Mucosa of descending colon (tissue), 3 donors: ENCODE measurements around the gene SLC22A31. TPM values are rescaled to one million over a fixed set of nuclear protein-coding genes. Genes with fewer than 3 reads are reported as not detected.

Source experiments
- ATAC-seq: fragments of 200-7000 bp; cut with Tn5 transposase; one replicate; pipeline ENCODE4 v1.9.1; 2020; ENCODE audit warnings: mild to moderate bottlenecking, moderate library complexity
- DNase-seq, 3 donors: peaks; one replicate each; pipeline ENCODE4 v3.0.0-alpha.2; 2020
- H3K36me3 ChIP-seq: fragments of 200-600 bp; one replicate; pipeline ENCODE4 v1.8.0; 2021; ENCODE audit warnings: low read depth, mild to moderate bottlenecking
- H3K4me1 ChIP-seq: fragments of 200-600 bp; one replicate; pipeline ENCODE4 v1.8.0; 2021; ENCODE audit warnings: low read depth, mild to moderate bottlenecking
- H3K4me3 ChIP-seq: fragments of 200-600 bp; one replicate; pipeline ENCODE4 v1.8.0; 2021; ENCODE audit warnings: mild to moderate bottlenecking
- H3K9me3 ChIP-seq: fragments of 200-600 bp; one replicate; pipeline ENCODE4 v1.8.0; 2021; ENCODE audit warnings: mild to moderate bottlenecking
- CTCF ChIP-seq: fragments of 200-600 bp; IDR thresholded peaks from one replicate; pipeline ENCODE4 v1.8.0; 2022; ENCODE audit warnings: antibody characterized with exemption, mild to moderate bottlenecking
- intact Hi-C, 2 donors: fragments of 100-400 bp; cut with DNase I in 1 of 2; cut with micrococcal nuclease in 1 of 2; formaldehyde crosslinking; loops; one replicate each; pipeline versions ENCODE4 v1.11.0 to v1.11.1; 2022; cut with DNase I, micrococcal nuclease
- total RNA-seq, 3 donors: library from RNA; stranded (reverse); fragmentation: NEBNext Ultra II Directional in 2 of 3; extraction: Animal tissue kit (Norgen Biotek cat#: 25700) in 2 of 3; gene quantifications; one replicate each; pipeline versions ENCODE4 v1.2.1 to v1.2.4, GENCODE V29; 2021 to 2023
- donor health status: DM: no; HTN: no; CAD: no; lungs with moderate emphysema.
- donor health status: DM: no; HTN: no; CAD: no.
- donor health status: DM: no; HTN: yes; CAD: no.

SLC22A31 gene
- total RNA-seq, 3 donors from 2014 or later: 0.35 to 1.8 (median 1.1) TPM

DNA sequence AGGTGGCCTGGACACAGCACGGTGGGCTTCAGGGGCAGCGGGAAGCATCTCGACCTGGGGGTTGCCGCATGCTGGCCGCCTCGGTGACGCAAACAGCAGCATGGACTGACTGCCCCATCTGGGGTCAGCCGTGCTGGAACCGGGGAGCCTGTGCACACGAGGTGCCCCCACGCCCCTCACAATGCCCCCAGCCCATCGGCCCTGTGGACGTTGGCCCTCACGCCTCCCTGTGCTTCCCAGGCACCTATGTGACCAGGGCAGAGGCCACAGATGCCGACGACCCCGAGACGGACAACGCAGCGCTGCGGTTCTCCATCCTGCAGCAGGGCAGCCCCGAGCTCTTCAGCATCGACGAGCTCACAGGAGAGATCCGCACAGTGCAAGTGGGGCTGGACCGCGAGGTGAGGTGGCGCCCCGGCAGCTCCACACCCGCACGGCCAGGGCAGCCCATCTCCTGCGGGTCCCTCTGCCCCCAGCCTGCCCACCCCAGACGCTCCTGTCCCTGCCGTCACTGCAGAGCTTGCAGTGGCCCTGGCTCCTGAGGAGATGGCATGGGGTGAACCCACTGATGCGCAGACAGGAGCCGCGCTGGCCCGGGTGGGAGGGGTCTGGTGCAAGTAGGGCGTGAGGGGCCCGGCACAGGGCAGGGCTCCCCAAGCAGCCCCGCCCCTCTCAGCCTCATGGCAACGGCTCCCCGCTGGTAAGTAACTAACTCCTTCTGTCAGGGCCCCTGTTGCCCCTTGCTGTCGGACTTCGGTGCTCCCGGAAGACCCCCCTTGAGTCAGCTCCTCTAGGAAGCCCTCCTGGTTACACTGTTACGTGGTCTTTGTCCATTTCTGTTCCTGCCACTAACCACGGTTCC, 15.2 kb downstream of the SLC22A31 start:
- Histone ChIP-seq H3K4me1 (no peaks in the 10 kb centered on the region), H3K36me3 (no peaks in the 10 kb centered on the region), H3K9me3 (no peaks in the 10 kb centered on the region), H3K4me3 (no peak overlapping the region)
- DNase-seq (peak in 1 of 3 donors; percentile 50), ATAC-seq (no peak)
- intact Hi-C loops: no loop called here
- TF ChIP-seq CTCF: no peak

GRCh38 chr16:89184677-89184932, 15.7 kb downstream of the SLC22A31 start:
- DNase-seq (no peak), ATAC-seq (no peak)
- Histone ChIP-seq H3K4me1 (no peaks in the 10 kb centered on the region), H3K9me3 (no peaks in the 10 kb centered on the region), H3K36me3 (no peaks in the 10 kb centered on the region), H3K4me3 (no peak overlapping the region)
- TF ChIP-seq CTCF: no peak
- intact Hi-C loops: no loop called here

- H3K9me3 ChIP-seq: no peaks in the 10 kb centered on the region
- intact Hi-C loops: no loop called here
- H3K36me3 ChIP-seq: no peaks in the 10 kb centered on the region
- DNase-seq: peak in 1 of 3 donors; percentile 39
- no peak overlapping the region for H3K4me3 ChIP-seq
- no peak for ATAC-seq
- TF ChIP-seq CTCF: no peak
- H3K4me1 ChIP-seq: no peaks in the 10 kb centered on the region
Measured at GRCh38 chr16:89183975-89184676, 16.2 kb downstream of the SLC22A31 start.

DNA sequence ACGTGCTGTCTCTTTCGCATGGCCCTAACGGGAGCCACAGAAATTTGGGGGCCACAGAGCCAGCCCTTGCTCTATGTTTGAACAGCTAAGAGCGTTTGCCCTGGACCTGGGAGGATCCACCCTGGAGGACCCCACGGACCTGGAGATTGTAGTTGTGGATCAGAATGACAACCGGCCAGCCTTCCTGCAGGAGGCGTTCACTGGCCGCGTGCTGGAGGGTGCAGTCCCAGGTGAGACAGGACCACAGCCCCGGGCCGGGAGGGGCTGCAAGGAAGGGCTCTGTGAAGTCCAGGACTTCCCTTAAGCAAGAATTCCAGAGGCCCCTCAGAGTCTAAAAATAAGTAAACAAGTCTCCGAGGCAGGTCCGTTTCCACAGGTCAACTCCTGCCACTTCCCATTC, 16.9 kb downstream of the SLC22A31 start:
- TF ChIP-seq CTCF: no peak
- H3K36me3 ChIP-seq: no peaks in the 10 kb centered on the region
- H3K4me1 ChIP-seq: no peaks in the 10 kb centered on the region
- no peak for ATAC-seq
- DNase-seq: peak in 1 of 3 donors; percentile 40
- intact Hi-C loops: no loop called here
- H3K4me3 ChIP-seq: no peak overlapping the region
- H3K9me3 ChIP-seq: no peaks in the 10 kb centered on the region

GRCh38 chr16:89179656-89180315, 20.6 kb downstream of the SLC22A31 start:
- no peak for DNase-seq
- intact Hi-C loops: no loop called here
- H3K9me3 ChIP-seq: no peaks in the 10 kb centered on the region
- no peak for TF ChIP-seq CTCF
- H3K4me1 ChIP-seq: no peaks in the 10 kb centered on the region
- H3K36me3 ChIP-seq: no peaks in the 10 kb centered on the region
- no peak for ATAC-seq
- no peak overlapping the region for H3K4me3 ChIP-seq
